Renal pelvis (tissue), 4 donors: ENCODE data around the gene PCDHA12. TPM values are rescaled to one million over a fixed set of nuclear protein-coding genes. Genes with fewer than 3 reads are reported as not detected.
A peak's percentile ranks its signal among the peaks of the same experiment; 100 is the strongest.
"Not testable (repeated sequence)": the region's sequence is repeated elsewhere in the genome, so short reads cannot be mapped to it uniquely, and the experiment has no call there.

Source experiments
- DNase-seq: peaks from one replicate; pipeline ENCODE4 v3.0.0-alpha.2; 2013
- polyA plus RNA-seq, 3 donors: library from polyadenylated mRNA; unstranded; fragments of 120-200 nt; gene quantifications; one replicate each; pipeline ENCODE4 v1.2.1, GENCODE V29; 2013; ENCODE audit not compliant: insufficient read length in 3 of 3

PCDHA12 gene
- polyA plus RNA-seq, 3 donors = 0.07 to 0.14 TPM; not detected in 1

DNA sequence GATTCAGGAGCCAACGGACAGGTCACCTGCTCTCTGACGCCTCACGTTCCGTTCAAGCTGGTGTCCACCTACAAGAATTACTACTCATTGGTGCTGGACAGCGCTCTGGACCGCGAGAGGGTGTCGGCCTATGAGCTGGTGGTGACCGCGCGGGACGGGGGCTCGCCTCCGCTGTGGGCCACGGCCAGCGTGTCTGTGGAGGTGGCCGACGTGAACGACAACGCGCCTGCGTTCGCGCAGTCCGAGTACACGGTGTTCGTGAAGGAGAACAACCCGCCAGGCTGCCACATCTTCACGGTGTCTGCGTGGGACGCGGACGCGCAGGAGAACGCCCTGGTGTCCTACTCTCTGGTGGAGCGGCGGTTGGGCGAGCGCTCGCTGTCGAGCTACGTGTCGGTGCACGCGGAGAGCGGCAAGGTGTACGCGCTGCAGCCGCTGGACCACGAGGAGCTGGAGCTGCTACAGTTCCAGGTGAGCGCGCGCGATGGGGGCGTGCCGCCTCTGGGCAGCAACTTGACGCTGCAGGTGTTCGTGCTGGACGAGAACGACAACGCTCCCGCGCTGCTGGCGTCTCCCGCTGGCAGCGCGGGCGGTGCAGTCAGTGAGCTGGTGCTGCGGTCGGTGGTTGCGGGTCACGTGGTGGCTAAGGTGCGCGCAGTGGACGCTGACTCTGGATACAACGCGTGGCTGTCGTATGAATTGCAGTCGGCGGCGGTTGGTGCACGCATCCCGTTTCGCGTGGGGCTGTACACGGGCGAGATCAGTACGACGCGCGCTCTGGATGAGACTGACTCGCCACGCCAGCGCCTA is 17.7 kb upstream of the PCDHA12 start:
- DNase-seq = no peak

DNA sequence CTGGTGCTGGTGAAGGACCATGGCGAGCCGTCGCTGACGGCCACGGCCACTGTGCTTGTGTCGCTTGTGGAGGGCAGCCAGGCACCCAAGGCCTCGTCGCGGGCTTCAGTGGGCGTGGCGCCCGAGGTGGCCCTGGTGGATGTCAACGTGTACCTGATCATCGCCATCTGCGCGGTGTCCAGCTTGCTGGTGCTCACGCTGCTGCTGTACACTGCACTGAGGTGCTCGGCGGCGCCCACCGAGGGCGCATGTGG is 17.2 kb upstream of the PCDHA12 start:
- DNase-seq = no peak

DNA sequence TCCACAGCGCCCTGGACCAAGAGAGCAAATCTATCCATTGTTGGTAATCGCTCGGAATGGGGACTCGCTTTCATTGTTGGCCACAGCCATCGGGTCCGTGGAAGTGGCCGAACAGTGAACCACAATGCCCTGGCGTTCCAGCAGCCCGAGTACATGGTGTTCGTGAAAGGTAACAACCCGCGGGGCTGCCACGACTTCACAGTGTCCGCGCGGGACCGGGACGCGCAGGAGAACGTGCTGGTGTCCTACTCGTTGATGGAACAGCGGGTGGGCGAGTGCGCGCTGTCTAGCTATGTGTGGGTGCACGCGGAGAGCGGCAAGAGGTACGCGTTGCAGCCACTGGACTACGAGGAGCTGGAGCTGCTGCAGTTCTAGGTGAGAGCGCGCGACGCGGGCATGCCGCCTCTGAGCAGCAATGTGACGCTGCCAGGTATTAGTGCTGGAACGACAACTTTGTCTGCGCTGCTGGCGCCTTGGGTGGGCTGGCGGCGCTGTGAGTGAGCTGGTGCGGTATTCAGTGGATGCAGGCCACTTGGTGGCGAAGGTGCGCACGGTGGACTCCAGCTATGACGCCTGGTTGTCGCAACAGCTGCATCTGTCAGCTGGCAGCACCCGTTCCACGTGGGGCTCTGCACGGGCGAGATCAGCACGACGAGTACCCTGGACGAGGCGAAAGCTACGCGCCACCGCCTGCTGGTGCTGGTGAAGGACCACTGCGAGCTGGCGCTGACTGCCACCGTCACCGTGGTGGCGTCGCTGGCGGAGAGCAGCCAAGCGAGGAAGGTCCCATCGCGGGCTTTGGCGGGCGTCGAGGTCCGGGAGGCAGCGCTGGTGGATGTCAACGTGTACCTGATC is 12.4 kb upstream of the PCDHA12 start:
- no peak for DNase-seq

DNA sequence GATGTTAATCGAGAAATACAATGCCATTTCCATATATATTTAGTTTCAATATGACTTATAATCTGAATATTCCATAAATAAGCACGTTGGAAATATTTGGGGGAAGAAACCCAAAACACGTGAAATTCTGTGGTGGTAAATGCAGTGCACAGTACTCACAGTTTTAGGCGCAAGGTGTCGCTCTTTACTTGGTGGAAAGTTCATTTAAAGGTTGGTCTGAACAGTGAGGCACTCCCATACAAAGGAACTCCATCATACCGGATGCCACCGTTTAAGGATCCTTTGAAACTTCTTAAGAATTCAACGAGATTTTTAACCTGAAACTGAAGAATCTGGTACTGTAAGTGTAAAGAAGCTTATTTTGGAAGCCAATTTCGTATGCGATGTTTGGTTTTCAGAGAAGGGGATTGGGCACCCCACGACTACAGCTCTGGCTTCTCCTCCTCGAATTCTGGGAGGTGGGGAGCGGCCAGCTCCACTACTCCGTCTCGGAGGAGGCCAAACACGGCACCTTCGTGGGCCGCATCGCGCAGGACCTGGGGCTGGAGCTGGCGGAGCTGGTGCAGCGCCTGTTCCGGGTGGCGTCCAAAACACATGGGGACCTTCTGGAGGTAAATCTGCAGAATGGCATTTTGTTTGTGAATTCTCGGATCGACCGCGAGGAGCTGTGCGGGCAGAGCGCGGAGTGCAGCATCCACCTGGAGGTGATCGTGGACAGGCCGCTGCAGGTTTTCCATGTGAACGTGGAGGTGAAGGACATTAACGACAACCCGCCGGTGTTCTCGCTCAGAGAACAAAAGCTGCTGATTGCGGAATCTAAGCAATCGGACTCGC is 6.2 kb upstream of the PCDHA12 start, which contains the start of gene PCDHA11:
TSS of gene PCDHA11 (plus strand) at position 237 of the 834 bp plus-strand sequence. CDS start at position 384, 147 bp downstream.
- DNase-seq = peak; percentile 1

DNA sequence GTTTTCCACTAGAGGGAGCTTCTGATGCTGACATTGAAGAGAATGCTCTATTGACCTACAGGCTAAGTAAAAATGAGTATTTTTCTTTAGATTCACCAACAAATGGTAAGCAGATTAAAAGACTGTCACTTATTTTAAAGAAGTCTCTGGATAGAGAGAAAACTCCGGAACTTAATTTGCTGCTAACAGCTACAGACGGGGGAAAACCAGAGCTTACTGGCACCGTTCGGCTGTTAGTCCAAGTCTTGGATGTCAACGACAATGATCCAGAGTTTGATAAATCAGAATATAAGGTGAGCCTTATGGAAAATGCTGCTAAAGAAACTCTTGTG is 5.6 kb upstream of the PCDHA12 start:
- no peak for DNase-seq

DNA sequence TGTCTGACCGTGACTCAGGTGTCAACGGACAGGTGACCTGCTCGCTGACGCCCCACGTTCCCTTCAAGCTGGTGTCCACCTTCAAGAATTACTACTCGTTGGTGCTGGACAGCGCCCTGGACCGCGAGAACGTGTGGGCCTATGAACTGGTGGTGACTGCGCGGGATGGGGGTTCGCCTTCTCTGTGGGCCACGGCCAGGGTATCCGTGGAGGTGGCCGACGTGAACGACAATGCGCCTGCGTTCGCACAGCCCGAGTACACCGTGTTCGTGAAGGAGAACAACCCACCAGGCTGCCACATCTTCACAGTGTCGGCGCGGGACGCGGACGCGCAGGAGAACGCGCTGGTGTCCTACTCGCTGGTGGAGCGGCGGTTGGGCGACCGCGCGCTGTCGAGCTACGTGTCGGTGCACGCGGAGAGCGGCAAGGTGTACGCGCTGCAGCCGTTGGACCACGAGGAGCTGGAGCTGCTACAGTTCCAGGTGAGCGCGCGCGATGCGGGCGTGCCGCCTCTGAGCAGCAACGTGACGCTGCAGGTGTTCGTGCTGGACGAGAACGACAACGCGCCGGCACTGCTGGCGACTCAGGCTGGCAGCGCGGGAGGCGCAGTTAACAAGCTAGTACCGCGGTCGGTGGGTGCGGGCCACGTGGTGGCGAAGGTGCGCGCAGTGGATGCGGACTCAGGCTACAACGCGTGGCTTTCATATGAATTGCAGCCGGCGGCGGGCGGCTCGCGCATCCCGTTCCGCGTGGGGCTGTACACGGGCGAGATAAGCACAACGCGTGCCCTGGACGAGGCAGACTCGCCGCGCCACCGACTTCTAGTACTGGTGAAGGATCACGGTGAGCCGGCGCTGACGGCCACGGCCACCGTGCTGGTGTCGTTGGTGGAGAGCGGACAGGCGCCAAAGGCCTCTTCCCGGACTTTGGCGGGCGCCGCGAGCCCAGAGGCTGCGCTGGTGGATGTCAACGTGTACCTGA is 4.6 kb upstream of the PCDHA12 start:
- DNase-seq = no peak

DNA sequence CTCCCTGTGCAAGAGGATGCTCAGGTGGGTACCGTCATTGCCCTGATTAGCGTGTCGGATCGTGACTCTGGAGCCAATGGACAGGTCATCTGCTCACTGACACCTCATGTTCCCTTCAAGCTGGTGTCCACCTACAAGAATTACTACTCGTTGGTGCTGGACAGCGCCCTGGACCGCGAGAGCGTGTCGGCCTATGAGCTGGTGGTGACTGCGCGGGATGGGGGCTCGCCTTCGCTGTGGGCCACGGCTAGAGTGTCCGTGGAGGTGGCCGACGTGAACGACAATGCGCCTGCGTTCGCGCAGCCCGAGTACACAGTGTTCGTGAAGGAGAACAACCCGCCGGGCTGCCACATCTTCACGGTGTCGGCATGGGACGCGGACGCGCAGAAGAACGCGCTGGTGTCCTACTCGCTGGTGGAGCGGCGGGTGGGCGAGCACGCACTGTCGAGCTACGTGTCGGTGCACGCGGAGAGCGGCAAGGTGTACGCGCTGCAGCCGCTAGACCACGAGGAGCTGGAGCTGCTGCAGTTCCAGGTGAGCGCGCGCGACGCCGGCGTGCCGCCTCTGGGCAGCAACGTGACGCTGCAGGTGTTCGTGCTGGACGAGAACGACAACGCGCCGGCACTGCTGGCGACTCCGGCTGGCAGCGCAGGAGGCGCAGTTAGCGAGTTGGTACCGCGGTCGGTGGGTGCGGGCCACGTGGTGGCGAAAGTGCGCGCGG is 1.6 kb downstream of the PCDHA12 start:
- not testable (repeated sequence) for DNase-seq

DNA sequence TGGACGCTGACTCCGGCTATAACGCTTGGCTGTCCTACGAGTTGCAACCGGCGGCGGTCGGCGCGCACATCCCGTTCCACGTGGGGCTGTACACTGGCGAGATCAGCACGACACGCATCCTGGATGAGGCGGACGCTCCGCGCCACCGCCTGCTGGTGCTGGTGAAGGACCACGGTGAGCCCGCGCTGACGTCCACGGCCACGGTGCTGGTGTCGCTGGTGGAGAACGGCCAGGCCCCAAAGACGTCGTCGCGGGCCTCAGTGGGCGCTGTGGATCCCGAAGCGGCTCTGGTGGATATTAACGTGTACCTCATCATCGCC is 2.1 kb downstream of the PCDHA12 start:
- no peak for DNase-seq

DNA sequence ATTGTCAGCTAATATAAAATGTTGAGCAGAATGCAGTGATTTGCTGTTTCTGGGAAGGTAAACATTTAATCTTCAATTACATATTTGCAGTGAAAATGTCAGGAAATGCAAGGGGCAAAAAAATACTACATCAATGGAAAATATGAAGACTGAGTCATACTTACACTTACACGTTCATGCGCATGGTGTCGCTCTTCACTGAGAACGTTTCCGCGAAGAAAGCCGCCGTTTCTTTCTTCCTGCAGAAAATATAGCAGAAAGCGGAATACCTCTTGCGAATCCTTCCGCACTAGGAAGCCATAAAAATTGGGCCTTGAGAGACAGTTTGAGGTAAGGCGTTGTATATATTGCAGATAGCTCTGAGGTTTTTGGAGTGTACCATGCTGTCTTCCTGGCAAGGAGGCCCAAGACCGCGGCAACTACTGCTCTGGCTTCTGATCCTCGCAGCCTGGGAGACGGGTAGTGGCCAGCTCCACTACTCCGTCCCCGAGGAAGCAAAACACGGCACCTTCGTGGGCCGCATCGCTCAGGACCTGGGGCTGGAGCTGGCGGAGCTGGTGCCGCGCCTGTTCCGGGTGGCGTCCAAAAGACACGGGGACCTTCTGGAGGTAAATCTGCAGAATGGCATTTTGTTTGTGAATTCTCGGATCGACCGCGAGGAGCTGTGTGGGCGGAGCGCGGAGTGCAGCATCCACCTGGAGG is 6.9 kb downstream of the PCDHA12 start, which contains the start of gene PCDHA13:
TSS of gene PCDHA13 (plus strand) at position 236 of the 702 bp plus-strand sequence. CDS start at position 381, 145 bp downstream.
- no peak for DNase-seq

DNA sequence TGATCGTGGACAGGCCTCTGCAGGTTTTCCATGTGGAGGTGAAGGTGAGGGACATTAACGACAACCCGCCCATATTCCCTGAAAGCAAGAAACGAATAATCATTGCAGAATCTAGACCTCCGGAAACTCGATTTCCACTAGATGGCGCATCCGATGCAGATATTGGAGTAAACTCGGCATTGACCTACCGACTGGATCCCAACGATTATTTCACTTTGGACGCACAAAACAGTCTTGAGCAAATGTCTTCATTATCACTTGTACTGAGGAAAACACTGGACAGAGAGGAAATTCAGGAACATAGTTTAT is 7.4 kb downstream of the PCDHA12 start:
- DNase-seq = no peak

DNA sequence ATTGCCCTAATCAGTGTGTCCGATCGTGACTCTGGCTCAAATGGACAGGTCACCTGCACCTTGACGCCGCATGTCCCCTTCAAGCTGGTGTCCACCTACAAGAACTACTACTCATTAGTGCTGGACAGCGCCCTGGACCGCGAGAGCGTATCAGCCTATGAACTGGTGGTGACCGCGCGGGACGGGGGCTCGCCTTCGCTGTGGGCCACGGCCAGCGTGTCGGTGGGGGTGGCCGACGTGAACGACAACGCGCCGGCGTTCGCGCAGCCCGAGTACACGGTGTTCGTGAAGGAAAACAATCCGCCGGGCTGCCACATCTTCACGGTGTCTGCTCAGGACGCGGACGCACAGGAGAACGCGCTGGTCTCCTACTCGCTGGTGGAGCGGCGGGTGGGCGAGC is 8.3 kb downstream of the PCDHA12 start:
- no peak for DNase-seq

DNA sequence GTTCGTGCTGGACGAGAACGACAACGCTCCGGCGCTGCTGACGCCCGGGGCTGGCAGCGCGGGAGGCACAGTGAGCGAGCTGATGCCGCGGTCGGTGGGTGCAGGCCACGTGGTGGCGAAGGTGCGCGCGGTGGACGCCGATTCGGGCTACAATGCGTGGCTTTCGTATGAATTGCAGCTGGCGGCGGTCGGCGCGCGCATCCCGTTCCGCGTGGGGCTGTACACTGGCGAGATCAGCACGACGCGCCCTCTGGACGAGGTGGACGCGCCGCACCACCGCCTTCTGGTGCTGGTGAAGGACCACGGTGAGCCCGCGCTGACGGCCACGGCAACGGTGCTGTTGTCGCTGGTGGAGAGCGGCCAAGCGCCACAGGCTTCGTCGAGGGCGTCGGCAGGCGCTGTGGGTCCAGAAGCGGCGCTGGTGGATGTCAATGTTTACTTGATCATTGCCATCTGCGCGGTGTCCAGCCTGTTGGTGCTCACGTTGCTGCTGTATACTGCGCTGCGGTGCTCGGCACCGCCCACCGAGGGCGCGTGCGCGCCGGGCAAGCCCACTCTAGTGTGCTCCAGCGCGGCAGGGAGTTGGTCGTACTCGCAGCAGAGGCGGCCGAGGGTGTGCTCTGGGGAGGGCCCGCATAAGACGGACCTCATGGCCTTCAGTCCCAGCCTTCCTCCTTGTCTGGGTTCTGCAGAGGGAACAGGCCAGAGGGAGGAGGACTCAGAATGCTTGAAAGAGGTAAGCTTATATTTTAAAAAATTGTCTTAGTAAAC is 9.0 kb downstream of the PCDHA12 start:
- DNase-seq = no peak

DNA sequence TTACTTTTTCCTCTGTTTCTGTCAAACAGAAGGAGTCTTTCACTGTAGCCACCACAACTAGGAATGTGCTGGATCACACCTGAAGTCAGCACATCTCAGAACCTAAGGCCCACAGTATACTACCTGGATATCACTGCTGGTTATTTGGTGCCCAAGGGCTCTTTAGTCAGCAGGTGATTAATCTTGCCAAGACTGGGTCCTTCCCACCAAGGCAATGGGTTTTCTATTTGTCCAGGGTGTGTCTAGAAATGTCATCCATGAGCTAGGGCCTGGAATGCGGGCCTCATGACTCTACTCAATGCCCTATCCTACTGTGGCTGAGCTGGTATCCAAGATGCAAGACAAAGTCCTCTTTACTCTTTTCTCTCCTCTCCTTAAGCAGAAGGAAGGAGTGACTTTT is 41.2 kb downstream of the PCDHA12 start:
- no peak for DNase-seq

DNA sequence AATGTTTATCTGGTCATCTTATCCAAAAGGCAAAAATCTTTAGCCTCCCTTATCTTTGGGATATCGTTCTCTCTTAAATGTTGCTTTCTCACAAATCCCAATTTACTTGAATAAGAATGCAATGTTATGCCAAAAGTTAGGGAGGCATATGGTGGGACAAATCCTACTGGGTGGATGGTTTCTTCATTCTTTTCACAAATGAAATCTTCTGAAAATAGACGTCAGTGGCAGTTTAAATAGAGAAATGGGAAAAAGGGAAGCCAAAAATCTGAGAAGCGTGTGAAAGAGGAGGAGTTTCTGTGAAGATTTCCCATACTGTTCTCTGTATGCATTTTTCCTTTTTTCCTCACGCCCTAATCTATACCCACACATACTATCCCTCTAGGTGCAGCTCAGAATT is 48.5 kb downstream of the PCDHA12 start:
- no peak for DNase-seq

DNA sequence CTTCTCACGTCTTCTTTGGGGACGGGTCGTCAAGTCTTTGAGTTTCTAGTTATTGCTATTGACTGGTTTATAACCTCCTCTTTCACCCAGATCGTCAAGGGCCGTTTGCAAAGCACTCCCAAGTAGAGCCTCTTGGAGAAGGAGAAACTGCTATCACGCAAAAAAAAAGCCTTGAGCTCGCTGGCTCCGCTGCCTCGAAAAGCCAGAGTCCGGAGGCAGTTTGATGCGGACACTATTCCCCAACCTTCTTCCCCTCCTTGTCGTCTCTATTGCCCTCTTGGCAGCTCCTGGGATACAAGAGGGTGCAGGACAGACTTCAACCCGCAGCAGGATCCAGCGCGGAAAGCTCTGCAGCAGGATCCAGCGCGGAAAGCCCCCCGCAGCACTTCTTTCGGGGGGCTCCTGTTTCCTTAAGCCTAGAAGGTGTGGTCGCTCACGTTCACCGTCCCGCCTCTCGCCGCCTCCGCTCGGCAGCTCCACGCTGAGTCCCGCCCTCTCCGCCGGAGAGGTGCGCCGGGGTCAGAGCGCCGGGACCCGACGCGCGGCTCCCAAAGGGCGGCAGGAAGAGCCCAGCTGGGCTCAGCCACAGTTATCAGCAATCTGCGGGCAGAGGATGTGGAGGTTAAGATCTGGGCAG is 50.8 kb downstream of the PCDHA12 start, which contains the start of gene PCDHAC1:
TSS of gene PCDHAC1 (plus strand) at position 494 of the 637 bp plus-strand sequence. CDS start 594 bp downstream, outside the sequence.
- no peak for DNase-seq

DNA sequence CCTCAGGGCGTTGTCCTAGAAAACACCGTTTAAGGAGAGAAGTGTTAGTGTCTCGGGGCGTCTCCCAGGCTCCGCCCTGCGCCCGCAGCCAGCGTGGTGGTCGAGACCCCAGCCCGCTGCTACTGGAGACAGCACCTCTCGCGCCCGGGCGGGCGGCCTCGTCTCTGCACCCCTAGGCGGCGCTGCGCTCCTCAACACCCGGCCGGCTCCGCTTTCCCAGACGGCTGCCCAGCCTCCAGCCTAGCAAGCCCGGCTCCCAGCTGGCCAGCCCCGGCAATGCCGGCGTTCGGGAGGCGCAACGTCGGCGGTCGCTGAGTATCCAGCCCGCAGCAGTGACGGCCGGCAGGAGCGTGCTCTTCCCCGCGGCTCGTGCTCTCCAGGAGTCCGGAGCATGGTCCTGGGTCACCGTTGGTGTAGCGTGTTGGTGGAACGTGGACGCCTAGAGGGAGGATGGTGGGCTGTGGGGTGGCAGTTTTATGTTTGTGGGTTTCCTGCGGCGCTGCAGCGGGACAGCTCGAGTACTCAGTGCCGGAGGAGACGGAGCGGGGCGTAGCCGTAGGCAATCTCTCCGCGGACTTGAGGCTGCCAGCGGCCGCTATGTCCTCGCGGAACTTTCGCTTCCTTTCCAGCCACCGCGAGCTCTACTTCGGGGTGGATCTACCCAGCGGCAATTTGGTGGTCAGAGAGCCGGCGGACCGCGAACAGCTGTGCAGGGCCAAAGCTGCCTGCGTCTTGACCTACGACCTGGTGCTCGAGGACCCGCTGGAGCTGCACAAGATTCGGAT is 51.5 kb downstream of the PCDHA12 start:
- DNase-seq = peak; percentile 74

DNA sequence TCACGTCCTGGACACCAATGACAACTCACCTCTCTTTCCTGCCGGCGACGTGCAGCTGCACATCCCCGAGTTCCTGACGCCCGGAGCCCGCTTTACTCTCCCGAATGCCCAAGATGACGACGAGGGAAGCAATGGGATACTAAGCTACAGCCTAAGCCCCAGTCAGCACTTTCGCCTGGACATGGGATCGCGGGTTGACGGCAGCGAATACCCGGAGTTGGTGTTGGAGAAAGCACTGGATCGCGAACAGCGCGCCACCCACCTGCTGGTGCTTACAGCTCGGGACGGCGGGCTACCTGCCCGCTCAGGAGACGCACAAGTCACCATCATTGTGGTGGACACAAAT is 52.1 kb downstream of the PCDHA12 start:
- no peak for DNase-seq
